Esophagus squamous epithelium (tissue), 5 donors: Measurements from ENCODE around the gene TBC1D23. TPM values are rescaled to one million over a fixed set of nuclear protein-coding genes. Genes with fewer than 3 reads are reported as not detected.

Source experiments
- DNase-seq: peaks from one replicate; lab custom pipeline; 2025; lab: John Stamatoyannopoulos, UW
- H3K27ac ChIP-seq, 4 donors: fragments of 200-600 bp; sonication (generic); one replicate each; pipeline ENCODE4 v1.5.1; 2016 to 2019; ENCODE audit warnings: mild to moderate bottlenecking in 1 of 4
- H3K27me3 ChIP-seq, 4 donors: fragments of 200-600 bp; sonication (generic); 1 replicate in 3 of 4; 2 replicates in 1 of 4; pipeline versions ENCODE4 v1.5.1 to v1.6.0; 2017 to 2021; ENCODE audit warnings: antibody characterized with exemption in 1 of 4
- H3K36me3 ChIP-seq, 3 donors: fragments of 200-600 bp; sonication (generic); one replicate each; pipeline ENCODE4 v1.5.1; 2016 to 2019
- H3K4me1 ChIP-seq, 3 donors: fragments of 200-600 bp; sonication (generic); one replicate each; pipeline ENCODE4 v1.5.1; 2017 to 2019
- H3K4me3 ChIP-seq, 4 donors: fragments of 200-600 bp; sonication (generic); 1 replicate in 3 of 4; 2 replicates in 1 of 4; pipeline ENCODE4 v1.5.1; 2016 to 2019; ENCODE audit warnings: mild to moderate bottlenecking in 2 of 4, moderate library complexity in 1 of 4
- H3K9me3 ChIP-seq, 3 donors: fragments of 200-600 bp; sonication (generic); one replicate each; pipeline ENCODE4 v1.5.1; 2016 to 2019
- POLR2A ChIP-seq, 4 donors: fragments of 450-650 bp; IDR thresholded peaks; one replicate each; pipeline ENCODE4 v1.6.1; 2017; ENCODE audit warnings: antibody characterized with exemption in 4 of 4, mild to moderate bottlenecking in 4 of 4, moderate library complexity in 3 of 4
- WGBS, 2 donors: methylation state at CpG; one replicate each; pipeline ENCODE4 v1.1.5; 2018; 5-methylcytosine and 5-hydroxymethylcytosine counted together
- intact Hi-C: fragments of 100-400 bp; cut with DNase I; formaldehyde crosslinking; loops from one replicate; pipeline ENCODE4 v1.15.0; 2022
- total RNA-seq, 4 donors: library from RNA; depleted of rRNA; stranded (reverse); fragments of >200 nt; gene quantifications; one replicate each; pipeline ENCODE4 v1.1.0, GENCODE V29; 2016
- TF ChIP-seq, protein P1 (sequence below), 6 experiments: fragments of 450-650 bp in 4 of 6; fragments of 200-600 bp in 2 of 6; sonication (generic) in 2 of 6; IDR thresholded peaks; one replicate each; pipeline ENCODE4 v1.5.1; 2016 to 2019; ENCODE audit warnings: antibody characterized with exemption in 6 of 6, mild to moderate bottlenecking in 4 of 6, moderate library complexity in 4 of 6
- donor health status: DM: yes; HTN: yes; CAD: no.

TBC1D23 gene
- total RNA-seq, 4 donors from 2014 or later = 16.3 to 40.0 (median 32.1) TPM

GRCh38 chr3:100263583-100263982 lies 2.8 kb downstream of the TBC1D23 start:
- H3K4me1 ChIP-seq = peaks cover 9 to 74% (median 30%) of the 10 kb centered on the region in 3 donors
- no peak overlapping the region for H3K4me3 ChIP-seq
- TF ChIP-seq, protein P1, sequence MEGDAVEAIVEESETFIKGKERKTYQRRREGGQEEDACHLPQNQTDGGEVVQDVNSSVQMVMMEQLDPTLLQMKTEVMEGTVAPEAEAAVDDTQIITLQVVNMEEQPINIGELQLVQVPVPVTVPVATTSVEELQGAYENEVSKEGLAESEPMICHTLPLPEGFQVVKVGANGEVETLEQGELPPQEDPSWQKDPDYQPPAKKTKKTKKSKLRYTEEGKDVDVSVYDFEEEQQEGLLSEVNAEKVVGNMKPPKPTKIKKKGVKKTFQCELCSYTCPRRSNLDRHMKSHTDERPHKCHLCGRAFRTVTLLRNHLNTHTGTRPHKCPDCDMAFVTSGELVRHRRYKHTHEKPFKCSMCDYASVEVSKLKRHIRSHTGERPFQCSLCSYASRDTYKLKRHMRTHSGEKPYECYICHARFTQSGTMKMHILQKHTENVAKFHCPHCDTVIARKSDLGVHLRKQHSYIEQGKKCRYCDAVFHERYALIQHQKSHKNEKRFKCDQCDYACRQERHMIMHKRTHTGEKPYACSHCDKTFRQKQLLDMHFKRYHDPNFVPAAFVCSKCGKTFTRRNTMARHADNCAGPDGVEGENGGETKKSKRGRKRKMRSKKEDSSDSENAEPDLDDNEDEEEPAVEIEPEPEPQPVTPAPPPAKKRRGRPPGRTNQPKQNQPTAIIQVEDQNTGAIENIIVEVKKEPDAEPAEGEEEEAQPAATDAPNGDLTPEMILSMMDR (IDR thresholded peaks at IDR 0.05) = no peak
- TF ChIP-seq POLR2A (IDR thresholded peaks at IDR 0.05) = no peak
- H3K27me3 ChIP-seq = no peaks in the 10 kb centered on the region
- WGBS, 2 donors = 43 to 53% methylated on average over 2 of the region's 2 CpGs
- no peaks in the 10 kb centered on the region for H3K9me3 ChIP-seq
- no peak for DNase-seq
- intact Hi-C loops = no loop called here
- H3K36me3 ChIP-seq = no peaks in the 10 kb centered on the region
- H3K27ac ChIP-seq = peak overlapping the region in 1 of 4 donors; percentile 7

GRCh38 chr3:100264242-100264641 lies 3.5 kb downstream of the TBC1D23 start:
- Histone ChIP-seq H3K4me1 (peaks cover 9 to 81% (median 32%) of the 10 kb centered on the region in 3 donors), H3K4me3 (no peak overlapping the region), H3K27me3 (no peaks in the 10 kb centered on the region), H3K9me3 (no peaks in the 10 kb centered on the region), H3K27ac (no peak overlapping the region), H3K36me3 (no peaks in the 10 kb centered on the region)
- no peak for TF ChIP-seq POLR2A (IDR thresholded peaks at IDR 0.05)
- TF ChIP-seq, protein P1 (IDR thresholded peaks at IDR 0.05) = no peak
- no peak for DNase-seq
- 54 to 69% methylated on average over 2 of the region's 2 CpGs for WGBS, 2 donors
- intact Hi-C loops = no loop called here

GRCh38 chr3:100265016-100265415 lies 4.2 kb downstream of the TBC1D23 start:
- H3K4me1 ChIP-seq = peaks cover 9 to 81% (median 37%) of the 10 kb centered on the region in 3 donors

GRCh38 chr3:100266531-100266930 lies 5.7 kb downstream of the TBC1D23 start:
- H3K9me3 ChIP-seq = no peaks in the 10 kb centered on the region
- H3K4me1 ChIP-seq = peaks cover 9 to 85% (median 36%) of the 10 kb centered on the region in 3 donors
- intact Hi-C loops = no loop called here

More at GRCh38 chr3:100265016-100265415, 4.2 kb downstream of the TBC1D23 start:
- no peak overlapping the region for H3K4me3 ChIP-seq
- intact Hi-C loops = no loop called here
- DNase-seq = no peak
- H3K9me3 ChIP-seq = no peaks in the 10 kb centered on the region
- H3K27me3 ChIP-seq = no peaks in the 10 kb centered on the region
- no peaks in the 10 kb centered on the region for H3K36me3 ChIP-seq
- TF ChIP-seq, protein P1 (IDR thresholded peaks at IDR 0.05) = no peak
- no peak for TF ChIP-seq POLR2A (IDR thresholded peaks at IDR 0.05)
- H3K27ac ChIP-seq = no peak overlapping the region
- 57 to 62% methylated on average over 1 of the region's 1 CpG for WGBS, 2 donors

GRCh38 chr3:100268156-100268555 lies 7.4 kb downstream of the TBC1D23 start:
- no peaks in the 10 kb centered on the region for H3K36me3 ChIP-seq
- H3K27ac ChIP-seq = no peak overlapping the region
- peaks cover 9 to 69% (median 23%) of the 10 kb centered on the region in 3 donors for H3K4me1 ChIP-seq
- H3K9me3 ChIP-seq = no peaks in the 10 kb centered on the region
- H3K27me3 ChIP-seq = no peaks in the 10 kb centered on the region
- TF ChIP-seq, protein P1 (IDR thresholded peaks at IDR 0.05) = no peak
- no peak for TF ChIP-seq POLR2A (IDR thresholded peaks at IDR 0.05)
- DNase-seq = no peak
- intact Hi-C loops = no loop called here
- no peak overlapping the region for H3K4me3 ChIP-seq

More at GRCh38 chr3:100266531-100266930, 5.7 kb downstream of the TBC1D23 start:
- Histone ChIP-seq H3K36me3 (no peaks in the 10 kb centered on the region), H3K27ac (no peak overlapping the region), H3K4me3 (no peak overlapping the region), H3K27me3 (no peaks in the 10 kb centered on the region)
- TF ChIP-seq, protein P1 (IDR thresholded peaks at IDR 0.05) = no peak
- no peak for TF ChIP-seq POLR2A (IDR thresholded peaks at IDR 0.05)
- DNase-seq = no peak
- WGBS, 2 donors = 91 to 92% methylated on average over 1 of the region's 1 CpG
